GM21723 (cell line): ENCODE data around the gene PPM1J.

ENCODE experiments used
- ATAC-seq: cut with Tn5 transposase; IDR thresholded peaks from one replicate; pipeline ENCODE4 v1.9.1; 2021; ENCODE audit warnings: mild to moderate bottlenecking, moderate library complexity; ENCODE audit not compliant: unreplicated experiment

PPM1J gene

GRCh38 chr1:112689196-112689841 is 25.8 kb downstream of the PPM1J start:
- no peak for ATAC-seq

GRCh38 chr1:112688781-112689193 is 26.3 kb downstream of the PPM1J start:
- ATAC-seq = no peak

- ATAC-seq = no peak
These were observed 27.2 kb downstream of the PPM1J start for GRCh38 chr1:112687785-112688496.

DNA sequence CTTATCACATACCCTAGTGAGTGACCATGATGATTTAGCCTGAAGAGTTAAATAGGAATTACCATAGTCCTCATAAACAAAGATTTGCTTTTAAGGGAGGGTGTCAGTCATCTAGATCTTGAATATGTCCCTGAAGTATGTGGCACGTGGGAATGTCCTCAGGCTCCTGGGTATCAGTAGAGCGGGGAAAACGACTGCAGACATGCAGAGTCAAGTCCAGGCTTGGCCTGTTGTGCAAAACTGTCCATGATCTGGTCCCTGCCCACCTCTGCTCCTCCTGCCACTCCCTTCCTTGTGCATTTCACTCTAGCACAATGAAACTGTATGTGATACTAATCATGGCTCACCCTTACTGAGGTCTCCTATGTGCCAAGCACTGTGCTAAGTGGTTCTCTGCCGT is 27.8 kb downstream of the PPM1J start:
- ATAC-seq = no peak

GRCh38 chr1:112686835-112687234 is 28.3 kb downstream of the PPM1J start:
- ATAC-seq = no peak

GRCh38 chr1:112686417-112686816 is 28.7 kb downstream of the PPM1J start:
- no peak for ATAC-seq

DNA sequence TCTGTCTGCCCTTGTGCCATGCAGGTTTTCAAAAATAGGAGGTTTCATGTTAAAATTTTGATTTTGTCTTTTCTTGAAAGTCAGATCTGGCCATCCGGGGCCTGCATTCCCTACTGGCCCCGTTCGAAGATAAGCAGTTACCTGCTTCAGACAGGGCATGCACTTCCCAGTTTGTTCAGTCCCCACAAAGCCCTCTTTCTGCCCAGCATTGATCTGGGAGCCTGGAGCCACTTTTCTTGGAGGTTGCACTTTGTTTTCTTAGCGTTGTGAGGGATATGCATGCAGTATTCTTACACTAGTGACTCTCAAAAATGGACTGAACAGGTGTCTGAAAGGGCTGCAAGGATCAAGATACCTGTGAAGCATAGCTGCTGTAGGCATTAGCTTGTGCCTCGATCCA is 29.2 kb downstream of the PPM1J start:
- ATAC-seq = no peak

DNA sequence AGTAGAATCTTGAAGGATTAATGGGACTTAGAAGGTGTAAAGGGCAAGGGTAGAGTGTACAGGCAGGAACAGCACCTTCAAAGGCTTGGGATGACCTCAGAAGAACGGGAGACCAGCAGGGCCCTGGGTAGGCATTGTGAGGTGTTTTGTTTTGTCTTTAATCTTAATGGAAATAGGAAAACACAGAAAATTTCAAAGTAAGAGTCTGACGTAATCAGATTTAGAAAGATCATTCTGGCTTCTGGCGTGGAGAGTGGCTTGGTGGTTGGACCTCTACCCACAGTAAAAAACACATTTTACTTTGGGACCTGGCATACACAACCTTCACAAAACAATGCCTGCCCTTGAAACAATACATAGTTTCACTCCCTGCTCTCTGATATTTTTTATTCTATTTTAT is 36.5 kb downstream of the PPM1J start:
- ATAC-seq = no peak

DNA sequence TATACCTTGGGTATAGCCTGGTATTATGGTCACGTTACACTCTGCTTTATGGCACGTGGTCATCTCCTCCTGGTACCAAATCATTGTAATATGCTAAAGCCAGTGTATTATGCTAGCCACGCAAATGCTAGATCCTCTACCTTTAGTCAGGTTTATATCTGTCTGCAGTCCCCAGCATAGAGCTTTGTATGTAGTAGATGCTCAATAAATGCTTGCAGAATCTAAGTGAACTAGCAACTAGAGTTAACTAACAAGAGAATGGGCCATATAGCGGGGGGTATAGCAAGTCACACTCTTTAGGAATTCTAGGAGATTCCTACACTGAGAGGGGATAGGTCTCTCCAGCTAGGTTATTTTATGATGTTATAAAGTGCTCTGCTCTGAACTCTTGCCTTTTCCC is 37.6 kb downstream of the PPM1J start:
- no peak for ATAC-seq

DNA sequence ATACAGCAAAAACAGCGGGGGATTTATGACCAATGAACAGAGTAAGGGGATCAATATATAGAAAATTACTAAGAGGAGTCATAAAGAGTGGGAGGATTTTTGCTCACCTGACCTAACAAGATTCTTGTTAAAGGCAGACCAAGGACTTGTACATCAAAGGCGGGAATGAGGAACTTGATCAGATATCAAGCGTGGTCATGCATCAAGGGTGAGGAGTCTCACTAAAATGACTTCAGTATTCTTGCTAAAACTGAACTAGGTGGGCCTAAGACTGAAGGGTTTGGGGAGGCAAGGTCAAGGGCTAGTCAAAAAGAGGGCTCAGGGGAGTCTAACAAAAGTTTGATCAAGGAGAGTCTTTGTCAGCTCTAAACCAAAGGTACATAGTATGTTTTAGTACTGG is 38.6 kb downstream of the PPM1J start:
- ATAC-seq = no peak

DNA sequence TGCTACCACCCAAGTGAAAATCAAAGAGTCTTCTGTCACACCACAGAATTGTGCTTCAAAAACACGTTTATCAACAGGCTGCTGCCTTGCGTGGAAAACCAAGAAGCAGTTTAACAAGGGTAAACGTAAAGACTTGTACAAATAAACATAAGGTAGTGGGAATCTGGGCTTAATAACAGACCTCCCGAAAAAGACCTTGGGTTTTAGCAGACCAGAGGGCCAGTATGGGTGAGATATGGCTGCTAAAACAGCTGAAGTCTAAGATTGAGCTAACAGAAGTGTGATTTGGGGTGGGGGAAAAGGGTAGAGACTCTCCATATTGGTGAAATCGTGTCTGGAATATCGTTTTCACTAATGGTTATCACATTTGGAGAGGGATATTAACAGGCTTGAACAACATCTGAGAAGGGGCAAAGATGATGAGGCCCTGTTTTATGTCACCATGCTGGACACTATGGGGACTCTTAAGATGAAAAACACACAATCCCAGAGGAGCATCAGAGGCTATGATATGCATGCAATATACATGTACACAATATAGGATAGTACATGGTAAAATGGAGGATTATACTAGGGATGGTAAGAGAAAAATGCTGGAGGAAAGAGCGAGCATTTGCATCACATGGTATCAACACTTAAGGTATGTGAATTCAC is 39.3 kb downstream of the PPM1J start:
- ATAC-seq = no peak

GRCh38 chr1:112674986-112675727 is 40.0 kb downstream of the PPM1J start:
- peak; percentile 51 for ATAC-seq

DNA sequence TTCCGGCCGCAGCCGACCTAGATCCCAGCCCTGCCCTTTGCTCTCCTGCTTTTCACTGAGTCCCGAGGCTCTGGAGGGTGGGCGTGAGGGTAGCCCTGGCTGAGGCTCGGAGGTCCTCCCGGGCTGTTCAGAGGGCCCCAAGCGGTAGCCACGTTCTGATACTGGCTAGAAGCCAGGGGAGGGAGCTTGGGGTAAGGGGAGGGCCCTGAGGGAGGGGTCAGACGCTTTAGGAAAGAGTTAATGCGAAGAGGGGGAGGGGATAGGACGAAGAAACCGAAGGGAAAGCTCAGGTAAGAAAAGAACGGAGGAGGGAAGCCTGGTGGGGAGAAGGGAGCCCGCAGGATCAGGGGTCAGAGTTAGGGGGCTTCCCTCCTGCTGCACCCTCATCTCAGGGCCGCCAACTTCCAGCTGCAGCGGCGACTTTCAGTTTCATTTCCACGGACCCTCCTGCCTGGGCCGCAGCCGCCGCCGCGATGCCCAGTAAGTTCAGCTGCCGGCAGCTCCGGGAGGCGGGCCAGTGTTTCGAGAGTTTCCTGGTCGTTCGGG is 40.6 kb downstream of the PPM1J start, which contains the start of gene MOV10:
Gene MOV10 (plus strand): TSS at position 220 of the 546 bp plus-strand sequence. CDS start 254 bp downstream, at position 474.
- ATAC-seq = peak; percentile 69

DNA sequence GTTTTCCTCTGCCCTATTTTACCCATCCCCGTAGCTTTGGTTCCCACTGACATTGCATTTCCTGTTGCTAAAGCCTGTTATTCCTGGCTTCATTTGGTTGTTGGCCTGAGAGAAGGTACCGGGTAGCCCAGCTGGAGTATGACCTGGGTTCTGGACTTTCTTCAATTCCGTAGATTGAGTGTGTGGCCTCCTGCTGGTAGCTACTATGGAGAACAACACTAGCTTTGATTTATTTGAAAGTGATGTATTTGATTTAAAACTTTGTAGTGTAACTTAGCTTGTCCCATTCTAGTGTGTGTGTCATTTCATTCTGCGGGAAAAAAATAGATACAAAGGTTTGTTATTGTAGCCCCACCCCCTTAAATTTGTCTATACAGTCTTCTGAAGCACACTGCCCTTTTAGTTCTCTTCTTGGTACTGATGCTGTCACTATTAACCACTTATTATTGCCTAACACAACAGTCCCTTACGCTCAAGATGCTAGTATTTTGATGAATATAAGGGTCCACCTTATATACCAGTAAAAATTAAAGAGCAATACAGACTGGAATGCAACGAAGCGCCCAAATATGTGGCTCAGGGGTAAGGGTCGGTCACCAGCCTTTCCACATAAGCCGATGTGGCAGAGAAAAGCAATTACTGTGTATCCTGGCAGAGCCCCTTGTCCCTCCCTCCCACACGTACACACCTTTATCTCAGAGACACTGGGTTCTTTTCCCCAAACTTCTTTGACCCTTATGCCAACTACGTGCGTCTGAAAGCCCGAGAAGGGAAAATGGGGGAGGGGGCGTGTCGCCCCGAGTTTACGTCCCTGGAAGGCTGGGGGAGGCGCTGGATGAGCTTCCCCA is 41.3 kb downstream of the PPM1J start:
- peak; percentile 7 for ATAC-seq

GRCh38 chr1:112672842-112673241 is 42.3 kb downstream of the PPM1J start:
- no peak for ATAC-seq

- no peak for ATAC-seq
These were observed 43.1 kb downstream of the PPM1J start for GRCh38 chr1:112672009-112672408.

- no peak for ATAC-seq
These were observed 48.2 kb downstream of the PPM1J start for GRCh38 chr1:112666946-112667345.

DNA sequence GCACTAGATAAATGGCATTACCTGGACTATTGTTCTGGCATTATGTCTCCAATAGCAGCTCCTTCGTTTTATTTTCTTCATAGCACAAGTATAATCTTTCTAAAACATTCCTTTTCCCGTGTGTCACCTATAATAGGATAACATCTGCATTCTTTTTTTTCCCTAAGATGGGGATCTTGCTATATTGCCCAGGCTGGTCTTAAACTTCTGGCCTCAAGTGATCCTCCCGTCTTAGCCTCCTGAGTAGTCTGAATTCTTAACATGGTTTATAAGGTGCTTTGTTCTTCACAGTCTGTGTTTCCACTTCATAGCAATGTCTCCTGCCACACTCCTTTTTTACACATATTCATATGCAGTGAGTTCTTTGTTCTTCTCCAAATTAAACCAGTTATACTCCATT is 49.3 kb downstream of the PPM1J start:
- ATAC-seq = no peak
